Measurements from ENCODE around the gene GOLPH3L.
"Not testable (repeated sequence)": the region's sequence is repeated elsewhere in the genome, so short reads cannot be mapped to it uniquely, and the experiment has no call there.

GOLPH3L gene

GRCh38 chr1:150696995-150697927, at the start of gene GOLPH3L:
Gene GOLPH3L (minus strand): TSS chr1:150697154. CDS start chr1:150694838, 2,316 bp downstream.
- DNase-seq, result peak; percentile 97 to 99

GRCh38 chr1:150730130-150730721, 33.3 kb upstream of the GOLPH3L start:
- DNase-seq, result no peak

- no peak for DNase-seq
These were observed 27.4 kb upstream of the GOLPH3L start for GRCh38 chr1:150724336-150724735.

GRCh38 chr1:150720703-150721102, 23.7 kb upstream of the GOLPH3L start, which contains the start of gene HORMAD1:
Gene HORMAD1 (minus strand): TSS chr1:150720895. CDS start chr1:150719505, 1,390 bp downstream.
- DNase-seq, result no peak

- no peak for DNase-seq
These were observed 23.1 kb upstream of the GOLPH3L start for GRCh38 chr1:150720098-150720497.

GRCh38 chr1:150718225-150718891, 21.4 kb upstream of the GOLPH3L start:
- DNase-seq, result no peak

GRCh38 chr1:150709031-150709430, 12.1 kb upstream of the GOLPH3L start:
- not testable (repeated sequence) for DNase-seq

GRCh38 chr1:150708595-150708994, 11.6 kb upstream of the GOLPH3L start:
- DNase-seq, result no peak

- DNase-seq, result no peak
These were observed 9.1 kb upstream of the GOLPH3L start for GRCh38 chr1:150706091-150706490.

GRCh38 chr1:150703427-150703826, 6.5 kb upstream of the GOLPH3L start:
- no peak for DNase-seq

- DNase-seq, result no peak
These were observed 364 bp downstream of the GOLPH3L start for GRCh38 chr1:150696590-150696989.

- no peak for DNase-seq
These were observed 792 bp downstream of the GOLPH3L start for GRCh38 chr1:150696162-150696561.

- DNase-seq, result no peak
These were observed 1.4 kb downstream of the GOLPH3L start for GRCh38 chr1:150695561-150695960.

- no peak for DNase-seq
These were observed 4.2 kb downstream of the GOLPH3L start for GRCh38 chr1:150692720-150693119.

GRCh38 chr1:150688763-150689162, 8.2 kb downstream of the GOLPH3L start:
- DNase-seq, result no peak

- DNase-seq, result no peak
These were observed 10.7 kb downstream of the GOLPH3L start for GRCh38 chr1:150686275-150686674.

- no peak for DNase-seq
These were observed 13.0 kb downstream of the GOLPH3L start for GRCh38 chr1:150683914-150684313.

- no peak for DNase-seq
These were observed 18.0 kb downstream of the GOLPH3L start for GRCh38 chr1:150678988-150679387.

GRCh38 chr1:150674881-150675280, 22.1 kb downstream of the GOLPH3L start:
- no peak for DNase-seq

GRCh38 chr1:150663321-150663720, 33.6 kb downstream of the GOLPH3L start:
- no peak for DNase-seq

- no peak for DNase-seq
These were observed 34.1 kb downstream of the GOLPH3L start for GRCh38 chr1:150662811-150663210.

- DNase-seq, result no peak
These were observed 35.8 kb downstream of the GOLPH3L start for GRCh38 chr1:150661156-150661555.

GRCh38 chr1:150660584-150660983, 36.4 kb downstream of the GOLPH3L start:
- DNase-seq, result no peak
